Stimulated activated effector memory CD8-positive, alpha-beta T cell treated with anti-CD3 and anti-CD28 coated beads, Interleukin-12 subunit alpha, Interleukin-12 subunit beta, amount 100 ng/mL, for 72 hours (primary cell): Measurements from ENCODE around the gene DIP2A.

Experiments
- ATAC-seq: fragments of 150-1000 bp; cut with Tn5 transposase; 2 replicates; pipeline ENCODE4 v1.10.0; 2021
- DNase-seq, 2 donors: peaks; one replicate each; pipeline ENCODE4 v3.0.0; 2021 to 2022; ENCODE audit warnings: low spot score in 2 of 2
- H3K27ac Mint-ChIP-seq: one replicate; pipeline ENCODE4 v1.8.0; 2022; ENCODE audit warnings: mild to moderate bottlenecking, mixed read lengths
- H3K36me3 Mint-ChIP-seq: one replicate; pipeline ENCODE4 v1.8.0; 2022; ENCODE audit warnings: mild to moderate bottlenecking, mixed read lengths
- H3K4me1 Mint-ChIP-seq: one replicate; pipeline ENCODE4 v1.8.0; 2022; ENCODE audit warnings: mixed read lengths
- H3K4me3 Mint-ChIP-seq: one replicate; pipeline ENCODE4 v1.8.0; 2022; ENCODE audit warnings: mild to moderate bottlenecking, mixed read lengths
- H3K9me3 Mint-ChIP-seq: one replicate; pipeline ENCODE4 v1.8.0; 2022; ENCODE audit warnings: mixed read lengths

DIP2A gene, protein sequence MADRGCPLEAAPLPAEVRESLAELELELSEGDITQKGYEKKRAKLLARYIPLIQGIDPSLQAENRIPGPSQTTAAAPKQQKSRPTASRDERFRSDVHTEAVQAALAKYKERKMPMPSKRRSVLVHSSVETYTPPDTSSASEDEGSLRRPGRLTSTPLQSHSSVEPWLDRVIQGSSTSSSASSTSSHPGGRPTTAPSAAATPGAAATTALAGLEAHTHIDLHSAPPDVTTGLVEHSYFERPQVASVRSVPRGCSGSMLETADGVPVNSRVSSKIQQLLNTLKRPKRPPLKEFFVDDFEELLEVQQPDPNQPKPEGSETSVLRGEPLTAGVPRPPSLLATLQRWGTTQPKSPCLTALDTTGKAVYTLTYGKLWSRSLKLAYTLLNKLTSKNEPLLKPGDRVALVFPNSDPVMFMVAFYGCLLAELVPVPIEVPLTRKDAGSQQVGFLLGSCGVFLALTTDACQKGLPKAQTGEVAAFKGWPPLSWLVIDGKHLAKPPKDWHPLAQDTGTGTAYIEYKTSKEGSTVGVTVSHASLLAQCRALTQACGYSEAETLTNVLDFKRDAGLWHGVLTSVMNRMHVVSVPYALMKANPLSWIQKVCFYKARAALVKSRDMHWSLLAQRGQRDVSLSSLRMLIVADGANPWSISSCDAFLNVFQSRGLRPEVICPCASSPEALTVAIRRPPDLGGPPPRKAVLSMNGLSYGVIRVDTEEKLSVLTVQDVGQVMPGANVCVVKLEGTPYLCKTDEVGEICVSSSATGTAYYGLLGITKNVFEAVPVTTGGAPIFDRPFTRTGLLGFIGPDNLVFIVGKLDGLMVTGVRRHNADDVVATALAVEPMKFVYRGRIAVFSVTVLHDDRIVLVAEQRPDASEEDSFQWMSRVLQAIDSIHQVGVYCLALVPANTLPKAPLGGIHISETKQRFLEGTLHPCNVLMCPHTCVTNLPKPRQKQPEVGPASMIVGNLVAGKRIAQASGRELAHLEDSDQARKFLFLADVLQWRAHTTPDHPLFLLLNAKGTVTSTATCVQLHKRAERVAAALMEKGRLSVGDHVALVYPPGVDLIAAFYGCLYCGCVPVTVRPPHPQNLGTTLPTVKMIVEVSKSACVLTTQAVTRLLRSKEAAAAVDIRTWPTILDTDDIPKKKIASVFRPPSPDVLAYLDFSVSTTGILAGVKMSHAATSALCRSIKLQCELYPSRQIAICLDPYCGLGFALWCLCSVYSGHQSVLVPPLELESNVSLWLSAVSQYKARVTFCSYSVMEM (N-terminal part only)

DNA sequence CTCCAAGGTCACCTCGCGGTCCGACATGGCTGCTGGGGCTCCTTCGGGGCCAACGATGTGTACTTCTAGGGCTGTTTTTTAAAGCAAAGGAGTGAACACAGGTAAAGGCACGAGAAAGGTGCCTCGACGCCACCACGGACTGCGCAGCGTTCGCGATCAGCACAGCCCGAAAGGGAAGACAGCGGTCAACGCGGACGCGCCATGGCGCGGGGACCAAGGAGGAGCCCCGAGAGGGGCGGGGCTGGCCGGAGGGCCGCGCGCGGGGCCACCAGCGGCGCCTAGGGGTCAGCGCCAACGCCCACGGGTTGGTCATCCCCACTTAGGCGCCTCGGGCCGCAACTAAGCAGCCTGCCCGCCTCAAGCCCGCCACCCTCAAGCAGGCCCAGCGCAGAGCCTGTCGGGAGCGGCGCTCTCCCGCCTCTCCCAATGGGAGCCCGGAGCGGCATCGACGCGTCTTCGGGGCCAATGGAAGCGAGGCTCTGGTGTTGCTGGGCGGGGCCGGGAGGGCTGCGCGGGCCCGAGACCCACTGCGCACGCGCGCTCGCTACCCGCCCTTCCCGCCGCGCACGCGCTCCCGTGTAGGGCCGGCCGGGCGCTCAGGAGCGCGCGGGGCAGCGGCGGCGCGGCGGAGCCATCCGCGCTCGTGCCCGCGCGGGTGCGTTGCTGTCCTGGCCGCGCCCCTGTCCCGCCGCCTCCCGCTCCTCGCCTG, at the start of gene DIP2A:
Gene DIP2A, plus strand, starts transcription at position 577 of the 709 bp plus-strand sequence. CDS start 241 bp downstream, outside the sequence.
- Mint-ChIP-seq H3K36me3 (peaks cover 31% of the 10 kb centered on the region), H3K9me3 (no peaks in the 10 kb centered on the region), H3K4me3 (peak within 1 kb of the TSS; percentile 88), H3K4me1 (peaks cover 39% of the 10 kb centered on the region), H3K27ac (peak within 1 kb of the TSS; percentile 96)
- DNase-seq = peak; percentile 89 to 94
- peak; percentile 97 for ATAC-seq

DNA sequence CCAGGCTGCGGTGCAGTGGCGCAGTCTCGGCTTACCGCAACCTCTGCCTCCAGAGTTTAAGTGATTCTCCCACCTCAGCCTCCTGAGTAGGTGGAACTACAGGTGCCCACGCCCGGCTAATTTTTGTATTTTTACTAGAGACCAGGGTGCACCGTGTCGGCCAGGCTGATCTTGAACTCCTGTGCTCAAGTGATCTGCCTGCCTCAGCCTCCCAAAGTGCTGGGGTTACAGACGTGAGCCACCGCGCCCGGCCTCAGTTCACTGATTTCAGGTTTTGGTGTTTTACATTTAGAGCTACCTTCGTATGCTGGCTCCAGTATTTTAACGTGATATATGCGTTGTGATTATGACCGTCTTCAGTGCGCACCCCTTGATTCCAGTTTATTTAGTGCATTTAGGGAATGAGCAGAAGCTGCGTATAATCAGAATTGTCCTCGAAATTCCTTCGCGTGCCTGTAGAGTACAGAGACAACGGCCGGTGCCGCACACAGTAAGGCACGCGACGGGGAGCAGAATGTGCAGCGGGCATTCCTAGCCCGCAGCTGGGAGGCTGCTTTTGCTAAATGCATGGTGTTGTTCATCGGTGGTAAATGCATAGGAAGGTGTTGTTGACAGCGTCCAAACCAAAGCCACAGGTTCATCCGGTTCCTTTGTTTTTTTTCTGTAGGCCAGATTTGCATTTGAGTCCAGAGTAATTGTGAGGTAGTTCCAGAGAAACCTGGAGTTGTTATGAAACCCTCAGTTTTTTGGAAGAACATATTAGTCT, 48.9 kb upstream of the DIP2A start:
- Mint-ChIP-seq H3K4me1 (peaks cover 11% of the 10 kb centered on the region), H3K27ac (peak overlapping the region; percentile 10), H3K36me3 (peaks cover 34% of the 10 kb centered on the region), H3K9me3 (no peaks in the 10 kb centered on the region), H3K4me3 (no peak overlapping the region)
- ATAC-seq = peak; percentile 37
- no peak for DNase-seq

DNA sequence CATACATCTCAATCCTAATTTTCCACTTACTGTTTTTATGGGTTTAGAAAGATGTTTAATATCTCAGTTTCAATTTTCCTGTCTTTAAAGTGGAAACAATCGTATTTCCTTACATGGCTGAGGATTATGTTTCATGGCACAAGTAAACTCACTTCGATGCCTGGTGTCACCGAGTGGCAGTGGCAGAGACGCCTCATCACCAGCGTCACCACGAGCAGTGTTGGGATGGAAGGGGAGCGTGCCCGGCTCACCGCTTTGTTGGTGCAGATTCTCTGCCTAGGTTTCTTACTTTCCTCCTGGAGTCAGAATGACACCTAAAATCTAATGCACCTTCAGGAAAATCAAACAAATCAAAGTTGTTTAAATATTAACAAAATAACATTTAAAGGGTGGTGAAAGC, 48.2 kb upstream of the DIP2A start:
- Mint-ChIP-seq H3K4me1 (peaks cover 11% of the 10 kb centered on the region), H3K9me3 (no peaks in the 10 kb centered on the region), H3K36me3 (peaks cover 34% of the 10 kb centered on the region), H3K27ac (no peak overlapping the region), H3K4me3 (no peak overlapping the region)
- ATAC-seq = no peak
- DNase-seq = no peak

DNA sequence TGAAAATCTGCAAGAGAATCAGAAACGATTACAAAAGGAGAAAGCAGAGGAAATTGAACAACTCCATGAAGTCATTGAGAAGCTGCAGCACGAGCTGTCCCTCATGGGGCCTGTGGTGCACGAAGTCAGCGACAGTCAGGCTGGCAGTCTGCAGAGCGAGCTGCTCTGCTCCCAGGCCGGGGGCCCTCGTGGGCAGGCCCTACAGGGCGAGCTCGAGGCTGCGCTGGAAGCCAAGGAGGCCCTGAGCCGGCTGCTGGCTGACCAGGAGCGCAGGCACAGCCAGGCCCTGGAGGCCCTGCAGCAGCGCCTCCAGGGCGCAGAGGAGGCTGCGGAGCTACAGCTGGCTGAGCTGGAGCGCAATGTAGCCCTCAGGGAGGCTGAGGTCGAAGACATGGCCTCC, 47.5 kb upstream of the DIP2A start:
- ATAC-seq = no peak
- H3K4me1 Mint-ChIP-seq = peaks cover 11% of the 10 kb centered on the region
- no peaks in the 10 kb centered on the region for H3K9me3 Mint-ChIP-seq
- DNase-seq = no peak
- H3K4me3 Mint-ChIP-seq = no peak overlapping the region
- H3K36me3 Mint-ChIP-seq = peaks cover 38% of the 10 kb centered on the region
- no peak overlapping the region for H3K27ac Mint-ChIP-seq

DNA sequence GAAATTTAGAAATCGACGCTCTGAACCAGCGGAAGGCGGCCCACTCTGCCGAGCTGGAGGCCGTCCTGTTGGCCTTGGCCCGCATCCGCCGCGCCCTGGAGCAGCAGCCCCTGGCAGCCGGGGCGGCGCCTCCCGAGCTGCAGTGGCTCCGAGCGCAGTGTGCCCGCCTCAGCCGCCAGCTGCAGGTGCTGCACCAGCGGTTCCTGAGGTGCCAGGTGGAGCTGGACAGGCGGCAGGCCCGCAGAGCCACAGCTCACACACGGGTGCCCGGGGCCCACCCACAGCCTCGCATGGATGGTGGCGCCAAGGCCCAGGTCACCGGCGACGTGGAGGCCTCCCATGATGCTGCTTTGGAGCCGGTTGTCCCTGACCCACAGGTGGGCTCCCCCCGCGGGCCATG, 47.0 kb upstream of the DIP2A start:
- Mint-ChIP-seq H3K4me1 (peaks cover 11% of the 10 kb centered on the region), H3K36me3 (peaks cover 43% of the 10 kb centered on the region), H3K9me3 (no peaks in the 10 kb centered on the region), H3K4me3 (no peak overlapping the region), H3K27ac (no peak overlapping the region)
- DNase-seq (no peak), ATAC-seq (no peak)

DNA sequence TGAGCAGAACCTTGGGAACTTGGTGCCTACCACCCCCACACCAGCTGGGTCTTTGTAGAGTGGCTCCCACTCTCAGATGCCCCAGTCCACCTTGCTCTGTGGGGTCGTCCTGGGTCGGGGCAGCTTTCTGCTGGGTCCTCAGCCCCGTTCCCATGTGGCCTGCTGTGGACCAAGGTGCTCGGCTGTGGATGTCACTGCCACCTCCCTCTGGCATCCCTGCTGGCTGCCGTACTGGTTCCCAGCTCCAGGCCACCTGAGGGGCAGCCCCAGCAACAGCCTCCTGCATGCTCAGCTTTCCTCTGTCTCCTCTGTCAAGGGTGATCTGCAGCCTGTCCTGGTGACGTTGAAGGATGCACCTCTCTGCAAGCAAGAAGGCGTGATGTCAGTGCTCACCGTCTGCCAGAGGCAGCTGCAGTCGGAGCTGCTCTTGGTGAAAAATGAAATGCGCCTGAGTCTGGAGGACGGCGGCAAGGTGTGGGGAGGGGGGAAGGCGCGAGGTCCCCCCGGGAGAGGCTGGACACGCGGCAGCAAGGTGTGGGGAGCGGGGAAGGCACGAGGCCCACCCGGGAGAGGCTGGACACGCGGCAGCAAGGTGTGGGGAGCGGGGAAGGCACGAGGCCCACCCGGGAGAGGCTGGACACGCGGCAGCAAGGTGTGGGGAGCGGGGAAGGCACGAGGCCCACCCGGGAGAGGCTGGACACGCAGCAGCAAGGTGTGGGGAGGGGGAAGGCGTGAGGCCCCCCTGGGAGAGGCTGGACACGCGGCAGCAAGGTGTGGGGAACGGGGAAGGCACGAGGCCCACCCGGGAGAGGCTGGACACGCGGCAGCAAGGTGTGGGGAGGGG, 45.9 kb upstream of the DIP2A start:
- Mint-ChIP-seq H3K27ac (no peak overlapping the region), H3K36me3 (peaks cover 47% of the 10 kb centered on the region), H3K4me1 (peaks cover 11% of the 10 kb centered on the region), H3K4me3 (no peak overlapping the region), H3K9me3 (no peaks in the 10 kb centered on the region)
- DNase-seq = no peak
- ATAC-seq = no peak

DNA sequence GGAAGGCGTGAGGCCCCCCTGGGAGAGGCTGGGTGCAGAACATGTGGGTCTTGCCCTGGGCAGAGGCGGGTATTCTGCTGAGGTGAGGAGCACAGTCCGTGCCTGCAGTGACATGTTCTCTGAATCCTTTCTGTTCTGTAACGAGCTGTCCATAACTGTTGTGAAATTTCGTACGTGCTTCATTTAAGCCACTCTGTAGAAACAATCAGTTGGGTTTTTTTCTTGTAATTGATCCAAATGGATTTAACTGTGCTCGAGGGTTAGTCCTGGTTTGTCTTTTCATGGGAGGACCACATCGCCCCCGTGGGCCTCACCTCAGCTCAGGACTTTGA, 45.4 kb upstream of the DIP2A start:
- peaks cover 11% of the 10 kb centered on the region for H3K4me1 Mint-ChIP-seq
- no peak overlapping the region for H3K4me3 Mint-ChIP-seq
- no peaks in the 10 kb centered on the region for H3K9me3 Mint-ChIP-seq
- DNase-seq = no peak
- peaks cover 49% of the 10 kb centered on the region for H3K36me3 Mint-ChIP-seq
- ATAC-seq = no peak
- H3K27ac Mint-ChIP-seq = no peak overlapping the region

DNA sequence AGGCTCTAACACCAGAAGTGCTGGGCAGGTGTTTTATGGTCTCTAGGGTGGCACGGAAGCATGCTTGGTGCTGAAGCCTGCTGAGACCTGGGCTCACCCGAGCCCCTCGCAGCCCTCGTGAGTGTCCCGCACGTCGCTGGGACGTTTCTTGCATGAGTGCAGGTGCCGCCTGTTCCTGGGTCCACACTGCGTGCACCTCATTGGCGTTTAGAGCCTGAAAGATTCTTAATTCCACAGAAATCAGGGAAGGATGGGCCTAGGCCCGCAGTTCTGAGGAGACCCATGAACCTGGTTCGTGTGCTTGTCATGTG, 43.8 kb upstream of the DIP2A start:
- Mint-ChIP-seq H3K36me3 (peaks cover 54% of the 10 kb centered on the region), H3K27ac (peak overlapping the region; percentile 37), H3K4me3 (no peak overlapping the region), H3K9me3 (no peaks in the 10 kb centered on the region), H3K4me1 (peaks cover 6% of the 10 kb centered on the region)
- DNase-seq = no peak
- no peak for ATAC-seq

DNA sequence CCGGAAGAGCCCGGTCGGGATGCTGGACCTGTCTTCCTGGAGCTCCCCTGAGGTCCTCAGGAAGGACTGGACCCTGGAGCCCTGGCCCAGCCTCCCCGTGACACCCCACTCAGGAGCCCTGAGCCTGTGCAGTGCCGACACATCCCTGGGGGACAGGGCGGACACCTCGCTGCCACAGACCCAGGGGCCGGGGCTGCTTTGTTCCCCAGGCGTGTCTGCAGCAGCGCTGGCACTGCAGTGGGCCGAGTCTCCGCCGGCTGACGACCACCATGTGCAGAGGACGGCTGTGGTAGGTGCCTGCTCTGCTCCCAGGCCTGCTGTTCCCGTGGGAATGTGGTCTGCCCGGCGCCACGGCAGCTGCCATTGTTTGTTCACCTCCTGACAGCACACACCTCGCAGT, 42.1 kb upstream of the DIP2A start:
- ATAC-seq = no peak
- H3K4me1 Mint-ChIP-seq = peaks cover 5% of the 10 kb centered on the region
- H3K9me3 Mint-ChIP-seq = no peaks in the 10 kb centered on the region
- peaks cover 54% of the 10 kb centered on the region for H3K36me3 Mint-ChIP-seq
- H3K27ac Mint-ChIP-seq = no peak overlapping the region
- no peak overlapping the region for H3K4me3 Mint-ChIP-seq
- DNase-seq = no peak

DNA sequence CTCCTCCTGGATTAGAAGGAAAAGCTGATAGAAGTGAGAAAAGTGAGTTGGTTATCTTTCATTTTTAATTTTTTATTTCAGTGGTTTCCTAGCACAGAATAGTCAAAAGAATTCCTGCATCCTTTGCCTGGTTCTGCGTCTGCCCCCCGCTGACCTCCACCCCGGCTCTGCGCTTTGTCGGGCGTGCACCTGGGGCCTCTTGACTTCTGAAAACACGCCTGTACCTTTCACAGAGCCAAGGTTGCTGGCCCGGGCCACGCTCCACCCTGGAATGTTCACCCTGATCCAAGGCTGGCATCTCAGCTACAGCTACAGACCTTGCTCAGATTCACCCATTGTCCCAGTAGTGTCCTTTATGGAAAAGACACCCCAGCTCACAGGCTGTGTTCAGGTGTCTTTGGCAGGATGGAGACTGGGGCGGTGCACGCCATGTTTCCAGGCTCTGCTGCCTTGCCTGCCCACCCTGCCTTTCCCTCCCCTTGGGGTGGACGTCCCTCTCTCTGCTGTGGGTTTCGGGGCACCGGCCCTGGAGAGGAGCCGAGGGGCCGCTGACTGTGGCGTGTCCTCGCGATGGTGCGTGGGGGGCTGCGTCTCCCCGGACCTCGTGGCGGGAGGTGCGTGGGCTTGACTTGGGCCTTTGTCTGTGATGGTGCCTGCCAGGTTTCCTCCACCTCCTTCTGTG, 40.3 kb upstream of the DIP2A start:
- Mint-ChIP-seq H3K4me3 (no peak overlapping the region), H3K4me1 (peaks cover 5% of the 10 kb centered on the region), H3K9me3 (no peaks in the 10 kb centered on the region), H3K36me3 (peaks cover 64% of the 10 kb centered on the region), H3K27ac (no peak overlapping the region)
- no peak for DNase-seq
- no peak for ATAC-seq

DNA sequence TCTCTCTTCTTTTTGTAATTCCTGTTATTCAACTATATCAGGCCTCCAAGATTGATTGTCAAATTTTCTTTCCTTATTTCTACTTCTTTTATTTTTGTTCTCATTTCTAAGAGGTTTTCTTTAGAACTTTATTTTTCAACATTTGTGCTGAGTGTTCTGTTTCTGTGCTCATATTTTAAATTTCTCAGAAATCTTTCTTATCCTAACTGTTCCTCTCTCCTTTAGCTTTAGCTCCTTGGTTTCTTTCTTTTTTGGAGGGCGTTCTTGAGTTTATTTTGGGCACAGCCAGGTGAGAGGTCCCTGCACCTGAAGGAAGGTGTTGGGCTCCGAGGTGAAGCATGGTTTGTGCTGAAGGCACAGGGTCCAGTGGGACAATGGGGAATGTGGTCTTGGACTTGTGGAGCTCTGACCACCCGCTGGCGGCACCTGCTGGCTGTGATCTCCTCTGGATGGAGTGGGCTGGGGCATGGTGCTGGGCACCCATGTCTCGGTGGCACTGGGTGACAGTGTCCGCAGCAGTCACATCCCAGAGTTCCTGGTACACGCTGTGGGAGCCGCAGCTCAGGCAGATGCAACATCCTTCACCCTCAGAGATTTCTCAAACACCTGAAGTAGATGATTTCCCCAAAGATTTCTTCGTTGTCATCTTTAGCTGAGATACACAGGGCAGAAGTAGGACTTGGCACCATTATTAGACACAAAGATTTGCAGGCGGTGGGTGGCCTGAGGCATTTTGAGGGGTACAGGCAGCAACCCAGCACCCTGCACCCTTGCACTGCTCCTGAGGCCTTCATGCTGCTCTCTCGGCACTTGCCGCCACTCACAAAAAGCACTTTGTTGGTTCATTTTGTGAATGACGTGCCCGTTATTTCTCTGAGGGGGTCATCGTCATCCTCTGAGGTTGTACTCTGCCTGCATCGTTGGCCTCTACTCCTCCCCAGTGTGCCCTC, 38.2 kb upstream of the DIP2A start:
- H3K36me3 Mint-ChIP-seq = peaks cover 73% of the 10 kb centered on the region
- no peak overlapping the region for H3K4me3 Mint-ChIP-seq
- H3K27ac Mint-ChIP-seq = peak overlapping the region; percentile 87
- ATAC-seq = no peak
- no peaks in the 10 kb centered on the region for H3K9me3 Mint-ChIP-seq
- no peak for DNase-seq
- peaks cover 25% of the 10 kb centered on the region for H3K4me1 Mint-ChIP-seq

DNA sequence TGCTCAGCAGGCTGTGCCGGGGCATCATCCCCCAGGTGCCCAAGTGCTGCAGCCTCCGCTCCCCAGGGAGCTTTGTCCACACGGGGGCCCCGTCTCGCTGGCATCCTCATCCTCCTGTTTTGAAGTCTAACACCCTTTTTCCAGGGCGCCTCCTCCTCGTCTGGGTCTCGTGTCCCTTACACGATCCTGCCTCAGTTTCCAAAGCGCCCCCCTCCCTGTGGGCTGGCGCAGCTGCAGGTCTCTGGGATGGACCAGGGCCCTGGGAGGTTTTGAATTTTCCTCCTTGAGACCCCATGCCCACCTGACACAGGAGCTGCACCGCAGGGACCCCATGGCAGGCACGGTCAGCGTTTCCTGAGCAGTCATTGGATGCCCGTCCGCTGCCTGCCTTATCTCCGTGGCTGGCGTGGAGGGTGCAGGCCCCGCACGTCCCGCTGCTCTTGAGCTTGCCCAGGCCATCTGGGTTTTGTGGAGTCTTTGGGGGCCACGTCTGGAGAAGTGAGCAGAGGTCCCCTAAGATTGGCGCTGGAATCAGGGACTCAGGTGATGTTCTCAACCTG, 37.4 kb upstream of the DIP2A start:
- Mint-ChIP-seq H3K4me3 (no peak overlapping the region), H3K36me3 (peaks cover 72% of the 10 kb centered on the region), H3K27ac (no peak overlapping the region), H3K4me1 (peaks cover 28% of the 10 kb centered on the region), H3K9me3 (no peaks in the 10 kb centered on the region)
- ATAC-seq = no peak
- DNase-seq = no peak
